ENCODE results near the gene IKZF5. TPM values are rescaled to one million over a fixed set of nuclear protein-coding genes. Genes with fewer than 3 reads are reported as not detected.

The IKZF5 gene
- total and polyA plus RNA-seq, 9 of the 15 experiments (the other 6 are each of a cell fraction or from before 2014, with no cell fraction given), result 3.8 to 19.6 (median 12.4) TPM

DNA sequence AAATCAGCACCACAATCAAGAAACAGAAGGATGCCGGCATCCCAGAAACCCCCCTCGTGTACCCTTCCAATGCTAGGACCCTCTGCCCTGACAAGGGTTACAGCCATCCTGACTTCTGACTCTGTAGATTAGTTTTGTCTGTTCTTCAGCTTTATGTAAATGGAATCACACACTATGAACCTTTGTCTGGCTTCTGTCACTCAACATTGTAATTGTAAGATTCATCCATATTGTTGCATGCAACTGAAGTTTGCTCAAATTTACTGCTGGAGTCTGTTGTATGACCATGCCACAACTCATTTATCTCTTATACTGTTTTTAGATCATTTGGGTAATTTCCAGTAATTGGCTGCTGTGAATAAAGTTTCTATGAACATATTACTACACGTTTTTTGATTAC lies 8.4 kb downstream of the IKZF5 start:
- ATAC-seq (no peak), FAIRE-seq (no peak), DNase-seq (ENCODE audit: extremely low read depth in 1 of 4, low spot score in 3 of 4) (no peak)
- Histone ChIP-seq H4K20me1 (replicated peaks; ENCODE audit: control insufficient read depth, insufficient read depth, low read length) (no peaks in the 10 kb centered on the region), H3K36me3 (ENCODE audit: control insufficient read depth, insufficient read depth, low read length) (peaks cover 38% of the 10 kb centered on the region), H3K4me3 (no peak overlapping the region), H3K9me1 (ENCODE audit: control insufficient read depth, insufficient read depth, low read length) (no peaks in the 10 kb centered on the region), H3K9ac (ENCODE audit: insufficient read depth in 1 of 2, low read depth in 2 of 2, low read length in 2 of 2) (no peak overlapping the region), H3K4me2 (ENCODE audit: insufficient read depth, low read length) (no peak overlapping the region), H3K4me1 (replicated peaks in 1 of 2; ENCODE audit: control insufficient read depth in 2 of 2, insufficient read depth in 2 of 2, low read length in 2 of 2) (peaks cover 0 to 3% of the 10 kb centered on the region in 2 experiments; a peak in 2 of 5 replicates), H3K79me2 (ENCODE audit: control insufficient read depth, insufficient read depth, low read length) (peaks cover 55% of the 10 kb centered on the region), H3K9me3 (replicated peaks; ENCODE audit: control insufficient read depth, insufficient read depth, low read depth, low read length) (no peaks in the 10 kb centered on the region), H3K27ac (ENCODE audit: extremely low read depth, low read depth, low read length) (no peak overlapping the region), H2AFZ (ENCODE audit: low read depth, low read length) (no peak overlapping the region), H3K27me3 (ENCODE audit: control insufficient read depth in 2 of 2, insufficient read depth in 2 of 2, low read length in 2 of 2) (no peaks in the 10 kb centered on the region)
- in situ Hi-C loops (cut with MboI), result no loop called here
- 59% methylated on average over 3 of the region's 3 CpGs for WGBS (ENCODE audit: insufficient coverage, low coverage, missing lambda C conversion rate)
- ChIA-PET POLR2A (interaction anchor here (1.3 to 1.9 kb wide), 3 partner anchors 7 to 14 kb away, joined by 3 to 9 read pairs (median 7); partner anchors contain the start of gene ACADSB), CTCF (ENCODE audit: low intra/inter-chr PET ratio) (no interaction called here)
- intact Hi-C loops (cut with micrococcal nuclease), result no loop called here
- BruUV-seq (replicated peaks), result no TSS peak
- TF ChIP-seq BCOR (IDR thresholded peaks at IDR 0.05), result no peak
- no peak for TF ChIP-seq RUNX1 (IDR thresholded peaks at IDR 0.05; ENCODE audit: low read depth)
- no peak for TF ChIP-seq ZKSCAN1 (IDR thresholded peaks at IDR 0.05; ENCODE audit: low read depth, low read length)
- no peak for TF ChIP-seq NFE2 (IDR thresholded peaks at IDR 0.05; ENCODE audit: low read depth)
- TF ChIP-seq, protein P1, sequence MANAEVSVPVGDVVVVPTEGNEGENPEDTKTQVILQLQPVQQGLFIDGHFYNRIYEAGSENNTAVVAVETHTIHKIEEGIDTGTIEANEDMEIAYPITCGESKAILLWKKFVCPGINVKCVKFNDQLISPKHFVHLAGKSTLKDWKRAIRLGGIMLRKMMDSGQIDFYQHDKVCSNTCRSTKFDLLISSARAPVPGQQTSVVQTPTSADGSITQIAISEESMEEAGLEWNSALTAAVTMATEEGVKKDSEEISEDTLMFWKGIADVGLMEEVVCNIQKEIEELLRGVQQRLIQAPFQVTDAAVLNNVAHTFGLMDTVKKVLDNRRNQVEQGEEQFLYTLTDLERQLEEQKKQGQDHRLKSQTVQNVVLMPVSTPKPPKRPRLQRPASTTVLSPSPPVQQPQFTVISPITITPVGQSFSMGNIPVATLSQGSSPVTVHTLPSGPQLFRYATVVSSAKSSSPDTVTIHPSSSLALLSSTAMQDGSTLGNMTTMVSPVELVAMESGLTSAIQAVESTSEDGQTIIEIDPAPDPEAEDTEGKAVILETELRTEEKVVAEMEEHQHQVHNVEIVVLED (CRISPR knock-in tag; IDR thresholded peaks at IDR 0.05), result no peak
- no peak for TF ChIP-seq RBM14 (IDR thresholded peaks at IDR 0.05; ENCODE audit: borderline replicate concordance, insufficient read depth, low read depth, low read length)
- TF ChIP-seq ETV6 (IDR thresholded peaks at IDR 0.05; ENCODE audit: borderline replicate concordance in 1 of 2, low read depth in 2 of 2, low read length in 1 of 2), result no peak
- no peak for TF ChIP-seq ETV6 (CRISPR knock-in tag; IDR thresholded peaks at IDR 0.05; ENCODE audit: borderline replicate concordance)
- no peak for TF ChIP-seq HIVEP1 (CRISPR knock-in tag; IDR thresholded peaks at IDR 0.05)
- TF ChIP-seq, protein P2, sequence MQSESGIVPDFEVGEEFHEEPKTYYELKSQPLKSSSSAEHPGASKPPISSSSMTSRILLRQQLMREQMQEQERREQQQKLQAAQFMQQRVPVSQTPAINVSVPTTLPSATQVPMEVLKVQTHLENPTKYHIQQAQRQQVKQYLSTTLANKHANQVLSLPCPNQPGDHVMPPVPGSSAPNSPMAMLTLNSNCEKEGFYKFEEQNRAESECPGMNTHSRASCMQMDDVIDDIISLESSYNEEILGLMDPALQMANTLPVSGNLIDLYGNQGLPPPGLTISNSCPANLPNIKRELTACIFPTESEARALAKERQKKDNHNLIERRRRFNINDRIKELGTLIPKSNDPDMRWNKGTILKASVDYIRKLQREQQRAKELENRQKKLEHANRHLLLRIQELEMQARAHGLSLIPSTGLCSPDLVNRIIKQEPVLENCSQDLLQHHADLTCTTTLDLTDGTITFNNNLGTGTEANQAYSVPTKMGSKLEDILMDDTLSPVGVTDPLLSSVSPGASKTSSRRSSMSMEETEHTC (IDR thresholded peaks at IDR 0.05), result no peak
- no peak for TF ChIP-seq ZNF140 (CRISPR knock-in tag; IDR thresholded peaks at IDR 0.05)
- TF ChIP-seq EP400 (IDR thresholded peaks at IDR 0.05), result no peak
- no peak for TF ChIP-seq NBN (IDR thresholded peaks at IDR 0.05; ENCODE audit: low read depth)
- no peak for TF ChIP-seq MYNN (IDR thresholded peaks at IDR 0.05)
- no peak for TF ChIP-seq MYNN (CRISPR knock-in tag; IDR thresholded peaks at IDR 0.05)
- TF ChIP-seq, protein P3, sequence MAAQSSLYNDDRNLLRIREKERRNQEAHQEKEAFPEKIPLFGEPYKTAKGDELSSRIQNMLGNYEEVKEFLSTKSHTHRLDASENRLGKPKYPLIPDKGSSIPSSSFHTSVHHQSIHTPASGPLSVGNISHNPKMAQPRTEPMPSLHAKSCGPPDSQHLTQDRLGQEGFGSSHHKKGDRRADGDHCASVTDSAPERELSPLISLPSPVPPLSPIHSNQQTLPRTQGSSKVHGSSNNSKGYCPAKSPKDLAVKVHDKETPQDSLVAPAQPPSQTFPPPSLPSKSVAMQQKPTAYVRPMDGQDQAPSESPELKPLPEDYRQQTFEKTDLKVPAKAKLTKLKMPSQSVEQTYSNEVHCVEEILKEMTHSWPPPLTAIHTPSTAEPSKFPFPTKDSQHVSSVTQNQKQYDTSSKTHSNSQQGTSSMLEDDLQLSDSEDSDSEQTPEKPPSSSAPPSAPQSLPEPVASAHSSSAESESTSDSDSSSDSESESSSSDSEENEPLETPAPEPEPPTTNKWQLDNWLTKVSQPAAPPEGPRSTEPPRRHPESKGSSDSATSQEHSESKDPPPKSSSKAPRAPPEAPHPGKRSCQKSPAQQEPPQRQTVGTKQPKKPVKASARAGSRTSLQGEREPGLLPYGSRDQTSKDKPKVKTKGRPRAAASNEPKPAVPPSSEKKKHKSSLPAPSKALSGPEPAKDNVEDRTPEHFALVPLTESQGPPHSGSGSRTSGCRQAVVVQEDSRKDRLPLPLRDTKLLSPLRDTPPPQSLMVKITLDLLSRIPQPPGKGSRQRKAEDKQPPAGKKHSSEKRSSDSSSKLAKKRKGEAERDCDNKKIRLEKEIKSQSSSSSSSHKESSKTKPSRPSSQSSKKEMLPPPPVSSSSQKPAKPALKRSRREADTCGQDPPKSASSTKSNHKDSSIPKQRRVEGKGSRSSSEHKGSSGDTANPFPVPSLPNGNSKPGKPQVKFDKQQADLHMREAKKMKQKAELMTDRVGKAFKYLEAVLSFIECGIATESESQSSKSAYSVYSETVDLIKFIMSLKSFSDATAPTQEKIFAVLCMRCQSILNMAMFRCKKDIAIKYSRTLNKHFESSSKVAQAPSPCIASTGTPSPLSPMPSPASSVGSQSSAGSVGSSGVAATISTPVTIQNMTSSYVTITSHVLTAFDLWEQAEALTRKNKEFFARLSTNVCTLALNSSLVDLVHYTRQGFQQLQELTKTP (IDR thresholded peaks at IDR 0.05; ENCODE audit: low read depth in 1 of 2, partially characterized antibody in 2 of 2), result no peak
- TF ChIP-seq, protein P4, sequence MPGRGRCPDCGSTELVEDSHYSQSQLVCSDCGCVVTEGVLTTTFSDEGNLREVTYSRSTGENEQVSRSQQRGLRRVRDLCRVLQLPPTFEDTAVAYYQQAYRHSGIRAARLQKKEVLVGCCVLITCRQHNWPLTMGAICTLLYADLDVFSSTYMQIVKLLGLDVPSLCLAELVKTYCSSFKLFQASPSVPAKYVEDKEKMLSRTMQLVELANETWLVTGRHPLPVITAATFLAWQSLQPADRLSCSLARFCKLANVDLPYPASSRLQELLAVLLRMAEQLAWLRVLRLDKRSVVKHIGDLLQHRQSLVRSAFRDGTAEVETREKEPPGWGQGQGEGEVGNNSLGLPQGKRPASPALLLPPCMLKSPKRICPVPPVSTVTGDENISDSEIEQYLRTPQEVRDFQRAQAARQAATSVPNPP (IDR thresholded peaks at IDR 0.05; ENCODE audit: borderline replicate concordance, insufficient read depth, insufficient read length), result no peak

All from K562 (cell line).